GM12864 (cell line): Measurements from ENCODE around the gene EFEMP2.

Experiments used
- DNase-seq: peaks from one replicate; pipeline ENCODE4 v3.0.0-alpha.2; 2011; ENCODE audit warnings: low read depth
- H3K4me3 ChIP-seq: 2 replicates; pipeline ENCODE4 v1.5.1; 2011; ENCODE audit warnings: mild to moderate bottlenecking, low read depth, low read length, control low read depth
- CTCF ChIP-seq: IDR thresholded peaks from 2 replicates; pipeline ENCODE4 v1.5.1; 2011; ENCODE audit warnings: low read depth, mild to moderate bottlenecking, moderate library complexity, low read length, control low read depth, inconsistent platforms; ENCODE audit errors: missing control alignments

Gene EFEMP2

GRCh38 chr11:65873318-65874156, 937 bp upstream of the EFEMP2 start:
- no peak for TF ChIP-seq CTCF
- peak; percentile 65 for DNase-seq
- peak overlapping the region; percentile 58 for H3K4me3 ChIP-seq

- no peak for TF ChIP-seq CTCF
- no peak for DNase-seq
- H3K4me3 ChIP-seq: no peak overlapping the region
Measured at GRCh38 chr11:65871811-65872548, 620 bp downstream of the EFEMP2 start.

GRCh38 chr11:65870706-65871681, 1.6 kb downstream of the EFEMP2 start:
- TF ChIP-seq CTCF: no peak
- no peak for DNase-seq
- H3K4me3 ChIP-seq: no peak overlapping the region

- H3K4me3 ChIP-seq: no peak overlapping the region
- DNase-seq: no peak
- no peak for TF ChIP-seq CTCF
Measured at GRCh38 chr11:65870307-65870658, 2.3 kb downstream of the EFEMP2 start.

GRCh38 chr11:65869643-65870306, 2.8 kb downstream of the EFEMP2 start:
- no peak overlapping the region for H3K4me3 ChIP-seq
- TF ChIP-seq CTCF: no peak
- DNase-seq: no peak

- no peak overlapping the region for H3K4me3 ChIP-seq
- no peak for TF ChIP-seq CTCF
- no peak for DNase-seq
Measured at GRCh38 chr11:65868907-65869306, 3.7 kb downstream of the EFEMP2 start.
